ENCODE data around the gene UBXN11. TPM values are rescaled to one million over a fixed set of nuclear protein-coding genes. Genes with fewer than 3 reads are reported as not detected.
A peak's percentile ranks its signal among the peaks of the same experiment; 100 is the strongest.

The UBXN11 gene
- total and polyA plus RNA-seq, 2 of the 13 experiments (the other 11 are each of a cell fraction or from before 2014, with no cell fraction given), result 9.3 to 10.4 TPM

DNA sequence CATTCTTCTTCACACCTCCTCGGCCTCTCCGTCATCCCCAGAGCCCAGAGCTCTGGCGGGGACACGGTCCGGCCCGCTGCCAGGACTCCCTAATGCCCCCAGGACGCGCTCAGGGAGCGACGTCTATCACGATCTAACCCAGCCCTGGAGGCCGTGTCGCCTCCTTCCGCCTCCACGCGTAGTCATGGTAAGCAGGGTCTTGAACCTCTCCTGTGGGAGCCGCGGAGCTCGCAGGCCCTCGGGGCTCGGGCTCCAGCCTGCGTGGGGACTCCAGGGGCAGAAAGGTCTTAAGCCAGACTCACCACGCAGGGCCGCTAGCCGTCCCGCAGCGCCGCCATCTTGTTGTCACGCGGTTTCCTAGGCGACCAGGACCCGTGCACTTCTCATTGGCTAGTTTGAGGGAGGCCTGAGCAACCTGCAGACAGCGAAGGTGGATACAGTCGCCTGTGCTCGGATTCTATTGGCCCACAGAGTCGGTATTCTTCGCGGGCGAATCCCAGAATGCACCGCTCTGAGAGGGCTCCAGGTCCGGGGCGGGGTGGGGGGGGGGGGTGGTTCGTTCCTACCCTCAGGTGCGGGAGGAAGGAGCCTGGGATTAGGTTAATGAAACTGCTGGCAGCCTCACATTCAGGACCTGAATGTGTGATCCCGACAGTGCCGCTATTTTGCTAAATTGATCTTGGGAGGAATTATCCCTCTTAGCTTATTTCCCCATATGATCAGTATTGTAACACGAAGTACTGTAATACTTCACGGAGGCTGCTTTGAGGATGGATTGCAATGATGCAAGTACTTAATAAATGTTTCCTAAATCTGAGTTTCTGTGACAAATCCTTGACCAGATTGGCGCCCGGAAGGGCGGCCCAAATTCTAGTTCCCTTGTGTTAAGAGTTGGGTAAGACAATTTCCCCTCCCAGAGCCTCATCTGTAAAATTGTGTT lies at the start of gene UBXN11 (continued):
- TF ChIP-seq ZBTB42 (CRISPR knock-in tag; IDR thresholded peaks at IDR 0.05), result no peak
- no peak for TF ChIP-seq ZMAT3 (CRISPR knock-in tag; conservative IDR thresholded peaks at IDR 0.05)
- TF ChIP-seq, protein P1, sequence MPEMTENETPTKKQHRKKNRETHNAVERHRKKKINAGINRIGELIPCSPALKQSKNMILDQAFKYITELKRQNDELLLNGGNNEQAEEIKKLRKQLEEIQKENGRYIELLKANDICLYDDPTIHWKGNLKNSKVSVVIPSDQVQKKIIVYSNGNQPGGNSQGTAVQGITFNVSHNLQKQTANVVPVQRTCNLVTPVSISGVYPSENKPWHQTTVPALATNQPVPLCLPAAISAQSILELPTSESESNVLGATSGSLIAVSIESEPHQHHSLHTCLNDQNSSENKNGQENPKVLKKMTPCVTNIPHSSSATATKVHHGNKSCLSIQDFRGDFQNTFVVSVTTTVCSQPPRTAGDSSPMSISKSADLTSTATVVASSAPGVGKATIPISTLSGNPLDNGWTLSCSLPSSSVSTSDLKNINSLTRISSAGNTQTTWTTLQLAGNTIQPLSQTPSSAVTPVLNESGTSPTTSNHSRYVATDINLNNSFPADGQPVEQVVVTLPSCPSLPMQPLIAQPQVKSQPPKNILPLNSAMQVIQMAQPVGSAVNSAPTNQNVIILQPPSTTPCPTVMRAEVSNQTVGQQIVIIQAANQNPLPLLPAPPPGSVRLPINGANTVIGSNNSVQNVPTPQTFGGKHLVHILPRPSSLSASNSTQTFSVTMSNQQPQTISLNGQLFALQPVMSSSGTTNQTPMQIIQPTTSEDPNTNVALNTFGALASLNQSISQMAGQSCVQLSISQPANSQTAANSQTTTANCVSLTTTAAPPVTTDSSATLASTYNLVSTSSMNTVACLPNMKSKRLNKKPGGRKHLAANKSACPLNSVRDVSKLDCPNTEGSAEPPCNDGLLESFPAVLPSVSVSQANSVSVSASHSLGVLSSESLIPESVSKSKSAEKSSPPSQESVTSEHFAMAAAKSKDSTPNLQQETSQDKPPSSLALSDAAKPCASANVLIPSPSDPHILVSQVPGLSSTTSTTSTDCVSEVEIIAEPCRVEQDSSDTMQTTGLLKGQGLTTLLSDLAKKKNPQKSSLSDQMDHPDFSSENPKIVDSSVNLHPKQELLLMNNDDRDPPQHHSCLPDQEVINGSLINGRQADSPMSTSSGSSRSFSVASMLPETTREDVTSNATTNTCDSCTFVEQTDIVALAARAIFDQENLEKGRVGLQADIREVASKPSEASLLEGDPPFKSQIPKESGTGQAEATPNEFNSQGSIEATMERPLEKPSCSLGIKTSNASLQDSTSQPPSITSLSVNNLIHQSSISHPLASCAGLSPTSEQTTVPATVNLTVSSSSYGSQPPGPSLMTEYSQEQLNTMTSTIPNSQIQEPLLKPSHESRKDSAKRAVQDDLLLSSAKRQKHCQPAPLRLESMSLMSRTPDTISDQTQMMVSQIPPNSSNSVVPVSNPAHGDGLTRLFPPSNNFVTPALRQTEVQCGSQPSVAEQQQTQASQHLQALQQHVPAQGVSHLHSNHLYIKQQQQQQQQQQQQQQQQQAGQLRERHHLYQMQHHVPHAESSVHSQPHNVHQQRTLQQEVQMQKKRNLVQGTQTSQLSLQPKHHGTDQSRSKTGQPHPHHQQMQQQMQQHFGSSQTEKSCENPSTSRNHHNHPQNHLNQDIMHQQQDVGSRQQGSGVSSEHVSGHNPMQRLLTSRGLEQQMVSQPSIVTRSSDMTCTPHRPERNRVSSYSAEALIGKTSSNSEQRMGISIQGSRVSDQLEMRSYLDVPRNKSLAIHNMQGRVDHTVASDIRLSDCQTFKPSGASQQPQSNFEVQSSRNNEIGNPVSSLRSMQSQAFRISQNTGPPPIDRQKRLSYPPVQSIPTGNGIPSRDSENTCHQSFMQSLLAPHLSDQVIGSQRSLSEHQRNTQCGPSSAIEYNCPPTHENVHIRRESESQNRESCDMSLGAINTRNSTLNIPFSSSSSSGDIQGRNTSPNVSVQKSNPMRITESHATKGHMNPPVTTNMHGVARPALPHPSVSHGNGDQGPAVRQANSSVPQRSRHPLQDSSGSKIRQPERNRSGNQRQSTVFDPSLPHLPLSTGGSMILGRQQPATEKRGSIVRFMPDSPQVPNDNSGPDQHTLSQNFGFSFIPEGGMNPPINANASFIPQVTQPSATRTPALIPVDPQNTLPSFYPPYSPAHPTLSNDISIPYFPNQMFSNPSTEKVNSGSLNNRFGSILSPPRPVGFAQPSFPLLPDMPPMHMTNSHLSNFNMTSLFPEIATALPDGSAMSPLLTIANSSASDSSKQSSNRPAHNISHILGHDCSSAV (CRISPR knock-in tag; IDR thresholded peaks at IDR 0.05; ENCODE audit: borderline replicate concordance), result no peak
- TF ChIP-seq RBM22 (optimal IDR thresholded peaks at IDR 0.05; ENCODE audit: low read length), result peak; percentile 83
- no peak for TF ChIP-seq ZNF598 (CRISPR knock-in tag; IDR thresholded peaks at IDR 0.05; ENCODE audit: borderline replicate concordance)
- TF ChIP-seq SOX13 (IDR thresholded peaks at IDR 0.05), result no peak
- TF ChIP-seq SOX13 (CRISPR knock-in tag; conservative IDR thresholded peaks at IDR 0.05 in 1 of 2, IDR thresholded peaks at IDR 0.05 in 1 of 2), result 0 out of 4 replicates have a peak, but pooled peaks of 1 of the 2 experiments have one; percentile 6
- TF ChIP-seq, protein P2, sequence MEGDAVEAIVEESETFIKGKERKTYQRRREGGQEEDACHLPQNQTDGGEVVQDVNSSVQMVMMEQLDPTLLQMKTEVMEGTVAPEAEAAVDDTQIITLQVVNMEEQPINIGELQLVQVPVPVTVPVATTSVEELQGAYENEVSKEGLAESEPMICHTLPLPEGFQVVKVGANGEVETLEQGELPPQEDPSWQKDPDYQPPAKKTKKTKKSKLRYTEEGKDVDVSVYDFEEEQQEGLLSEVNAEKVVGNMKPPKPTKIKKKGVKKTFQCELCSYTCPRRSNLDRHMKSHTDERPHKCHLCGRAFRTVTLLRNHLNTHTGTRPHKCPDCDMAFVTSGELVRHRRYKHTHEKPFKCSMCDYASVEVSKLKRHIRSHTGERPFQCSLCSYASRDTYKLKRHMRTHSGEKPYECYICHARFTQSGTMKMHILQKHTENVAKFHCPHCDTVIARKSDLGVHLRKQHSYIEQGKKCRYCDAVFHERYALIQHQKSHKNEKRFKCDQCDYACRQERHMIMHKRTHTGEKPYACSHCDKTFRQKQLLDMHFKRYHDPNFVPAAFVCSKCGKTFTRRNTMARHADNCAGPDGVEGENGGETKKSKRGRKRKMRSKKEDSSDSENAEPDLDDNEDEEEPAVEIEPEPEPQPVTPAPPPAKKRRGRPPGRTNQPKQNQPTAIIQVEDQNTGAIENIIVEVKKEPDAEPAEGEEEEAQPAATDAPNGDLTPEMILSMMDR (CRISPR knock-in tag; IDR thresholded peaks at IDR 0.05), result peak; percentile 24; the same call in 1 of the 2 replicates
- no peak for TF ChIP-seq REXO4 (CRISPR knock-in tag; IDR thresholded peaks at IDR 0.05; ENCODE audit: borderline replicate concordance)
- no peak for TF ChIP-seq CHCHD3 (CRISPR knock-in tag; IDR thresholded peaks at IDR 0.05)
- no peak for TF ChIP-seq MAFF (IDR thresholded peaks at IDR 0.05; ENCODE audit: low read depth, low read length)
- no peak for TF ChIP-seq FOXK2 (IDR thresholded peaks at IDR 0.05)
- TF ChIP-seq ZNF326 (CRISPR knock-in tag; IDR thresholded peaks at IDR 0.05; ENCODE audit: borderline replicate concordance), result no peak
- TF ChIP-seq KLF13 (CRISPR knock-in tag; IDR thresholded peaks at IDR 0.05), result no peak
- TF ChIP-seq MTA1 (CRISPR knock-in tag; IDR thresholded peaks at IDR 0.05; ENCODE audit: borderline replicate concordance), result peak; percentile 75; the same call in 1 of the 2 replicates
- no peak for TF ChIP-seq ZNF10 (CRISPR knock-in tag; IDR thresholded peaks at IDR 0.05; ENCODE audit: borderline replicate concordance, low read depth)
- no peak for TF ChIP-seq ZFP82 (CRISPR knock-in tag; IDR thresholded peaks at IDR 0.05; ENCODE audit: borderline replicate concordance)
- TF ChIP-seq FOXM1 (CRISPR knock-in tag; IDR thresholded peaks at IDR 0.05), result 0 out of 2 replicates have a peak, but pooled peaks have one; percentile 27
- TF ChIP-seq NR2F1 (CRISPR knock-in tag; IDR thresholded peaks at IDR 0.05), result no peak
